ENCODE results near the gene FREM3.
A peak's percentile ranks its signal among the peaks of the same experiment; 100 is the strongest.

Gene FREM3

DNA sequence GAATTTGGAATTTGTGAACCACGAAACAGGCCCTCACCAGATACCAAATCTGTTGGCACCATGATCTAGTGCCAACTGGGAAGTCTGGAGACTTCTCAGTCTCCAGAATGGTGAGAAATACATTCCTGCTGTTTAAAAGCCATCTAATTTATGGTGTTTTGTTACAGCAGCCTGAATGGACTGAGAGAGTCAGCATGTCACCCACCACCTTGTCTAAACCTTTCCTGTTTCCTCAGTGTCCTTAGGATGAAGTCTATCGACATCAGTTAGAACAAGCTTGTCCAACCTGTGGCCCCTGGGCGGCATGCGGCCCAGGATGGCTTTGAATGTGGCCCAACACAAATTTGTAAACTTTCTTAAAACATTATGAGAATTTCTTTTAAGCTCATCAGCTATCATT lies 42.1 kb downstream of the FREM3 start:
- DNase-seq: no peak

DNA sequence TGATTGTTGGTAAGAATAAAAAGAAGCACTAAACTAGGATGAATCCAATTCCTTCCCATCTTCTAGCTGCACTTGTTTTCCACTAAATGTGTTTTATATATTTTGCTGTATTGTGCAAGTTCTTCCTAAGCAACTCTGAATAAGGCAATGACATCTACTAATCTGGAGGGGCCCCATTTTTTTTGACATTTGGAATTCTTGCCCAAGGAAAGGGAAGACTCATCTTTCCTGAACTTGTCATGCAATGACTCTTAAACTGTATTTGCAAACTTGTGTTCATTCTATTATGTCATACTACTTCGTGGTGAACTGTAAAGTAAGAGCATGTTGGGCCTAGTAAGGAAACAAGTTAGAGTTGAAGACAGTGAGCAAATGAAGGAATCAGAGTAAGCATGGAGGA lies 45.9 kb downstream of the FREM3 start:
- no peak for DNase-seq

GRCh38 chr4:143653031-143653430 lies 47.4 kb downstream of the FREM3 start:
- DNase-seq: no peak

DNA sequence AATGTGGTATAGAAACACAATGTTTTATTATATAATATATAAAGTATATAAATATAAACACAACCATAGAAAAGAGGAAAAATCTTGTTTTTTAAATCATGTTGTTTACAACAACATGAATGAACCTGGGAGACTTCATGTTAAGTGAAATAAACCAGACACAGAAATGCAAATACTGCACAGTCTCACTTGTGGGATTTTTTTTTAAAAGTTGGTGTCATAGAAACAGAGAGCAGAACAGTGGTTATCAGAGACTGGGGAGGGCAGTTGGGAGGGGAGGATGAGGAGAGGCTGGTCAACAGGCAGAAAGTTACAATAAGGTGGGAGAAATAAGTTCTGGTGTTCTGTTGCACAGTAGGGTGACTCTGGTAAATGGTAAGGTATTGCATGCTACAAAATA lies 57.1 kb downstream of the FREM3 start:
- DNase-seq: no peak

DNA sequence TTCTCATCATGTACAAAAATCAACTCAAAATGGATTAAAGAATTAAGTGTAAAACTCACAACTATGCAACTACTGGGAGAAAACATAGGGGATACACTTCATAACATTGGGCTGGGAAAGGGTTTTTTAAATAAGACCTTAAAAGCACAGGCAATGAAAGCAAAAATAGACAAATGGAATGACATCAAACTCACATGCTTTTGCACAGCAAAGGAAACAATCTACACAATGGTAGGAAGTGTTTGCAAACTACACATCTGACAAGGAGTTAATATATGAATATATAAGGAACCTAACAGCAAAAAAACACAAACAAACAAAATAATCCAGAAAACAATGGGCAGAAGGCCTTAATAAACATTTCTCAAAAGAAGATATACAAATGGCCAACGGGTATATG lies 57.9 kb downstream of the FREM3 start:
- no peak for DNase-seq

- DNase-seq: no peak
These were observed 59.1 kb downstream of the FREM3 start for GRCh38 chr4:143641361-143641760.

DNA sequence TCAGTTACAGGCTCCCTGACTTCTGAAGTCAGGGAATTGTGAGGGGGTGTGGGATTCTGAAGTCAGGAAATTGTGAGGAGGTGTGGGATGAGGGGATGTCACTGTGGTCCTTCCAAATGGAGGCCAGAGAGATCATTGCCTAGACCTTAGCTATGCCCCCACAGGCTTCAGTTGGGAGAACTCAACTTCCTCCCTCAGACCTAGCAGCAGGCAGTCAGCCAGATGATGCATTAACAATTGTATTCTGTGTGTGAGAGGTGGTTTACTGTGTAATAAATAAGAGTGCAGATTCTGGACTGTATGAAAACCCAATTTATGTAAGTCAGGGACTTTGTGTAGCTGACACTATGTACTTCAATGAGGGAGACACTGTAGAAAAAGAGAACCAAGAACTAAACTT lies 65.7 kb downstream of the FREM3 start:
- no peak for DNase-seq

DNA sequence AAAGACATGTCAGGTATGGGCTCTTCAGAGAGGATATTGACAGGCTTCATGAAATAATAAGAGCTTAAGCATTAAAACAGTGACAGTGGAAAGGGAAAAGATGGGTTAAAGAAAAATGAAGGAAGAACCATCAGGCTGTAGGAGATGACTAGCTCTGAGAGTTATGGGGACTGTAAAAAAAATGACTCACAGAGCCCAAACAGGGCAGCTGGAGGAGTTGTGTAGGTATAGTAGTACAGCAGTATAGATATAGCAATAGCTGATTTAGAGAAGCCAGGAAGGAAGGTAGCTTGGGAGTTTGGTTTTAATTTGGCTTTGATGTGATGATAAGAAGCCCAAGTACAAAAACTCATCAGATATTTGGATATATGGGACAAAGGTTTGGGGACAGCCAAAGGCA lies 66.6 kb downstream of the FREM3 start:
- no peak for DNase-seq

DNA sequence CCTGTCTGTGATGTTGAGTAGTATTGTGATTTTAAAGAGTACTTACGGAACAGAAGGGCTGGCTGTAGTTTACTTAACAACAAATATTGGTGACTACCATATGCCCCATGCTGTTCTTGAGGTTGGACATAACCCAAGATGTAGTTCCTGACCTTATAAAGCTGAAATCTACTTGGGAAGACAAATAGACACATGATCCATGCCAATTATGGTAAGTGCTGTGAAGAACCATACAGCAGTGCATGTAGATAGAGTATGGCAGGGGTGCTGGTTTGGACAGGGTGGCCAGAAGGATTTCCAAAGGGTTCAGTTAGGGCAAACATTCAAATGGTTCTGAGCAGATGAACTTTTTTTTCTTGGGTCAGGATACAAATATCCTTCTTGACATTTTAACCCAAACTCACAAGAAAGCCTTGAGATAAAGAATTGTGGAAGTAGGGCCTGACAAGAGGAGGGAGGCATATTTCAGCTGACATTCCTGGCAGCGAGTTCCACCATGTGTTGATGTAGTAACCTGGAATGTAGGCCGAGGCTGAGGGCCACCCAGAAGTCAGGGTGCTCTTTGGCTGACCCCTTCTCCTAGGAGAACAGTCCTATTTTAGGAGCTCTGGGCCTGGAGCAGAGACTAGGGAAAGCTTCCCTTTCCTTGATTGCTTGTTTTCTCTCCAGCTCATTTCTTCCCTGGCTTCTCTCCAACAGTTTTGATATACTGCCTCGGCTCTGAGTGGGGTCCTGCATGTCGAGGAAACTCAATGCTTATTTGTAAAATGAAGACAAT lies 74.2 kb downstream of the FREM3 start:
- peak; percentile 66 for DNase-seq

DNA sequence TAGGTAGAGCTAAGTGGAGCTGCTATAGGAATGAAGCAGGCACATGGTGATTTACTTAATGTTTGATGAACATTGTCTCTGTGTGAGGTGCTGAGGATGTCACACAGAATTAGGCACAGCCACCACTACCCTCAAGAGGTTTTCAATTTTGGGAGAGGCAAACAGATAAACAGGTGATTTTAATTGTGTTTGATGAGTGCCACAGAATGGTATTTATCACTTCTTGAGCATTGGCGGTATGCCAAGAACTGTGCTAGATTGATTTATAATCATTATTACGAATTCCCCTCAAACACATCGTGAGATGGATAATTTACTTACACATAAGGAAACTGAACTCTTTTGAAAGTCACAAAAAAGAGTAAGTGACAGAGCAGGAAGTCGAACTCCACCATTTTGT lies 74.8 kb downstream of the FREM3 start:
- peak; percentile 66 for DNase-seq

DNA sequence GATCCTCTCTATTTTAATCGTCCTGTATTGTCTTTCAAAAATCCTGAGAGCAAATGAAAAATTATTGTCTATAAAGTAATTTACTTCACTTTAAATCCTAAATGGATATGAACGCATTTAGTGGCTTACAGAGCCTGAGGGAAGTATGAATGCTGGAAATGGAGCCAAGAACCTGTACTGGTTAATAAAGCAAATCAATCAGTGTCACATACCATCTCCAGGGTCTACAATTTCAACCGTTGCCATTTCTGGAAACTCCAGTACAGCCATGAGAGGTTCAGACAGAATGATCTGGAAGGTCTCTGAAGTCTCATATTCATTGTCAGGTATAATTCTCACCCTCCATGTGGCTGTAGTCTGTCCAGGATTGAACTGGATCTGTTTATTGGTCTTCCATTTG lies 76.6 kb downstream of the FREM3 start:
- no peak for DNase-seq

DNA sequence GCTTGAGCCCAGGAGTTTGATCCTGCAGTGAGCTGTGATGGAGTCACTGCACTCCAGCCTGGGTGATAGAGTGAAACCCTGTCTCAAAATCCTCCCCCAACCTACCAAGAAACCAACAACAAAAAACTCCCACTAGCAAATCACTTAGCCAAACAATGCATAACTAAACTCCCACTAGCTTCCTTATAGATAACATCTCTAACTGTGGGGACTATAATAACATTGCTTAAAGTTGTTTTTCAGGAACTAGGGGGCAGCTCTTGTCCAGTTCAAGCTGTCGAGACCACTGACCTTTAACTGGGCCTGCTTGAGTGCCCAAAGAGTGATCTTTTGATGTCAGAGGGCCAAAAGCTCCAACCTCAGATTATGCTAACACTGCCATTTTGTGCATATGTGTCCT lies 81.7 kb downstream of the FREM3 start:
- DNase-seq: no peak

- DNase-seq: no peak
These were observed 82.3 kb downstream of the FREM3 start for GRCh38 chr4:143617994-143618679.

DNA sequence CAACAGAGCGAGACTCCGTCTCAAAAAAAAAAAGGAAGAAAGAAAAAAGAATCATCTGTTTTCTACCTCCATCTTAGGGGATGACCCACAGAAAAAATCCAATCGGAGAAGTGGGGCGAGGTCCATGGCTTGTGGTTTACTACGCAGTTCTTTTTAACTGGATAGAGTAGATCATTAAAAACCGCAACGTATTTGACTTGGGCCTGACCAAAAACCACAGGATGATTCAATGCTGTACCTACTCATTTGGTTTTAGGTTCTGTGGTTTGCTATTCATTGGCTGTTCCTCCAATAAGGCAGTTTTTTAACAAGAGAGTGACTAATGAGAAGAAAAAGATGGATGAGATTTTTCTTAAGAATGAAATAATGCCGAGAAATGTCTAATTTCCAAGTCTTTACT lies 83.7 kb downstream of the FREM3 start:
- no peak for DNase-seq

DNA sequence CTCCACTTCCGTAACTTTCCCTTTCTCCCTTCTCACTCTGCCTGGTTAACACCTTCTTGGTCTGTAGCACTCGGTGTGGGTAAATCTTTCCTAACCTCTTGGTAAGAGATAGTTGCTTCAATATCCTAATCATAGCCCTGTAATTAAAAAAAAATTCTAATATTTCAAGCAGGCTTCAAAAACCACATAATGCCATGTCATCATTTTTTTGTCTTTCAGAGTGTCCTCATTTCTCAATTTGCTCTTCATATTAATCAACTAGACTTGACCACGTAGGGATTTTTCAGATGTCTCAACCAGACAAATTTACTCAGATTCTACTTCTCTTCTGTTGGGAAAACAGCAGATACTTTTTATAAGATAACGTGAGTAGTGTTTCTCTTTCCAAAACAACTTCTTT lies 91.0 kb downstream of the FREM3 start:
- no peak for DNase-seq

DNA sequence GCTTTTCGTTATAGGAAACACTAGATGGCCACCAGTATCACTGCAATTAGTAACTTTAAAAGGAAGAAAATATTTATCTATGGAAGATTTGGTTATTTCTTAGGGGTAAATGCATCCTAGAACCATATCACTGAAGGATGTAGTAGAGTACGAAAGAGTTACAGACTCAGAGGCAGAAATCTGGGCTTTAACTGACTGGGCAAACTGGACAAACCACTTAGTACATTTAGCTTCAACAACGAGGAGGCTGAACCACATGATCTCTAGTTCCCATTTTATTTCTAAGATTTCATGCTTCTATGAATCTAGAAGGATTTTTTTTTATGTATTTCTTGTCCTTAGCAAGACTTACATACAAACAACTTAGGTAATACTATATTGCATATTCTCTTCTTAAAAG lies 94.0 kb downstream of the FREM3 start:
- DNase-seq: no peak

GRCh38 chr4:143599827-143600226 lies 100.6 kb downstream of the FREM3 start:
- DNase-seq: no peak

- no peak for DNase-seq
These were observed 101.7 kb downstream of the FREM3 start for GRCh38 chr4:143598816-143599215.

GRCh38 chr4:143597276-143597675 lies 103.2 kb downstream of the FREM3 start:
- no peak for DNase-seq

- DNase-seq: no peak
These were observed 112.8 kb downstream of the FREM3 start for GRCh38 chr4:143587703-143588102.

- no peak for DNase-seq
These were observed 114.4 kb downstream of the FREM3 start for GRCh38 chr4:143586080-143586479.

DNA sequence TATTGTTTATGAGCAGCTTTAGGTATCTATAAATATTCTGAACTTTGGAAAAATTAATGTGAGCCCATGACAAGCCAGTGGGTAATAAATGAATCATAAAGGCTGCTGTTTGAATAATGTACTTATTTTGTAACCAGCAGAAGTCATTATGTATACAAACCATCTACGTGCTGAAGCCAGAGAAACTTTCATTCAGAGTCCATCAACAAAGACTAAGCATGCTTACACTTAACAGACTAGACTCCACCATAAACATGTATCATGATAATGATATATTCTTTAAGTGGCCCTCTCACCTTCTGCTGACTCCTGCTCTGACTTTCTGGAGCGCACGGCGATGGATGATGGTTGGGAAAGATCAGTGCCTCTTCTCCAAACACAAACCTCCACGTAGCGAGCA lies 114.9 kb downstream of the FREM3 start:
- DNase-seq: no peak

- DNase-seq: no peak
These were observed 119.0 kb downstream of the FREM3 start for GRCh38 chr4:143581331-143581946.

DNA sequence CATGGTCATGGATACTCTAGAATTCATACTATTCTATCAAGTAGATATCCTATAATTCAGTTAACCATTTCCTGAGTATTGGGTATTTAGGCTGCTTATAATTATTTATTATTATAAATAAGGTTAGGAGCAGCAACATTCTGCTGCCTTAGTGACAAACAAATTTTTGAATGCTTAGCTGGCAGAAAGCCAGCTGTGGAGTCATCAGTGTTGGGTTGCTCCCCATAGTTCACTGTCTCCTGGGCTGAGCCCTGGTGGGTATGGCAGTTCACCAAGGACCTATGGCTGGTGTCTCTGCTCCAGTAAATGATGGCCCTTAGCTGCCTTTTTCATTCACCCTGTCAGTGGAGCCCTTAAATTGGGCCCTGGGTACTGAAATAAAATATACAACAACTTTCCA lies 125.1 kb downstream of the FREM3 start:
- no peak for DNase-seq
